ENCODE results near the gene AADACL4.

- TF ChIP-seq CTCF (conservative IDR thresholded peaks at IDR 0.05) (no peak), ZFX (IDR thresholded peaks at IDR 0.05) (no peak)
Measured at GRCh38 chr1:12614402-12615158, 29.3 kb upstream of the AADACL4 start.

Measured in C4-2B (cell line).